ACC112 (cell line): ENCODE measurements around the gene BACE1-AS.

Experiments used
- H2AFZ ChIP-seq: fragments of 200-600 bp; sonication (generic); one replicate; pipeline ENCODE4 v1.6.0; 2017; ENCODE audit warnings: antibody characterized with exemption, low read length; ENCODE audit not compliant: unreplicated experiment
- H3K27ac ChIP-seq: fragments of 200-600 bp; sonication (generic); 2 replicates; pipeline ENCODE4 v1.5.1; 2014; ENCODE audit warnings: low read depth, mild to moderate bottlenecking, antibody characterized with exemption, low read length, moderate library complexity
- H3K27me3 ChIP-seq: fragments of 200-600 bp; sonication (generic); 2 replicates; pipeline ENCODE4 v1.6.1; 2014; ENCODE audit warnings: mild to moderate bottlenecking, antibody characterized with exemption, low read length, moderate library complexity, mixed read lengths; ENCODE audit not compliant: insufficient read depth
- H3K36me3 ChIP-seq: fragments of 200-600 bp; sonication (generic); 2 replicates; pipeline ENCODE4 v1.6.1; 2016; ENCODE audit warnings: mild to moderate bottlenecking, antibody characterized with exemption, low read length, moderate library complexity, mixed read lengths; ENCODE audit not compliant: insufficient read depth
- H3K4me1 ChIP-seq: fragments of 200-600 bp; sonication (generic); one replicate; pipeline ENCODE4 v1.6.1; 2016; ENCODE audit warnings: low read length, mixed read lengths; ENCODE audit not compliant: insufficient read depth, unreplicated experiment, control insufficient read depth
- H3K4me3 ChIP-seq: fragments of 200-600 bp; sonication (generic); 2 replicates; pipeline ENCODE4 v1.5.1; 2014; ENCODE audit warnings: mild to moderate bottlenecking, low read depth, low read length
- H3K79me2 ChIP-seq: fragments of 200-600 bp; sonication (generic); one replicate; pipeline ENCODE4 v1.6.0; 2016; ENCODE audit warnings: low read length; ENCODE audit not compliant: control insufficient read depth, unreplicated experiment, insufficient read depth

BACE1-AS gene

DNA sequence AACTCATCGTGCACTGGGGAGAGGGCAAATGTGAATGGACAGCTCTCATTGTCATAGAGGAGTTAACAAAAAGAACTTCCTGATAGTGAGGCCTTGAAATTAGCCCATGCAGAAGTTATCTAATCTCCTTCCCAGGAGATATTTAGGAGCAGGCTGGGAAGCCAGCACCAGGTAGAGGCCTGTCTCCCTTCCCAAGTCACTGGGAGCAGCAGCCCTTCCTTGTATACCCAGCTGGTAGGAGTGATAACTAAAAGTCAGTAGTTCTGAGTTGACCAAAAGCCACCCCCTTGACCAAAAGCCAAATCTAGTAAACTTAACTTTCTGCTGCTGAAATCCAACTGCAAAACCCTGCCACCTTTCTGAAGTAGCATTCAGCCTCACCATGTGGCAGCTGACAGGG, 1.4 kb upstream of the BACE1-AS start:
- H3K27me3 ChIP-seq: no peaks in the 10 kb centered on the region
- no peak overlapping the region for H3K4me3 ChIP-seq
- peaks cover 23% of the 10 kb centered on the region; the same call in 1 of the 2 replicates for H3K36me3 ChIP-seq
- H3K79me2 ChIP-seq: no peaks in the 10 kb centered on the region
- no peak overlapping the region for H3K27ac ChIP-seq
- H3K4me1 ChIP-seq: no peaks in the 10 kb centered on the region
- H2AFZ ChIP-seq: no peak overlapping the region

DNA sequence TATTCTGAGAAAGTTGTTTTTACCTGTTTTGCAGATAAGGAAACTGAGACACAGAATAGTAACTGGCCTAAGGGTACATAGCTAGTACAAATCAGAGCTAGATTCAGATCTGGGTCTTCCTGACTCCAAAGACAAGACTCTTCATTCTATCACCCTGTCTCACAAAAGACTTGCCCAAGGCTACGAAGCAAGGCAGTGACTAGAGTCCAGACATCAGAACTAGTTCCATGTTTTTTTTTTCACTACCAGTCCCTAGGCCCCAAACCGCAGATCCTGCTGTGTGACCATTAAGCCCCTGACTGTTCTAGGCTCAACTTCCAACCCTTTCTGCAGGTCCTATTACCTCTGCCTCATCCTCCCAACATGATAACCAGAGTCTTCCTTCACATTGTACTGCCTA, 1.5 kb downstream of the BACE1-AS start:
- Histone ChIP-seq H3K27me3 (no peaks in the 10 kb centered on the region), H3K4me3 (no peak overlapping the region), H3K27ac (no peak overlapping the region), H2AFZ (no peak overlapping the region), H3K4me1 (no peaks in the 10 kb centered on the region), H3K79me2 (no peaks in the 10 kb centered on the region), H3K36me3 (peaks cover 23% of the 10 kb centered on the region; the same call in 1 of the 2 replicates)

DNA sequence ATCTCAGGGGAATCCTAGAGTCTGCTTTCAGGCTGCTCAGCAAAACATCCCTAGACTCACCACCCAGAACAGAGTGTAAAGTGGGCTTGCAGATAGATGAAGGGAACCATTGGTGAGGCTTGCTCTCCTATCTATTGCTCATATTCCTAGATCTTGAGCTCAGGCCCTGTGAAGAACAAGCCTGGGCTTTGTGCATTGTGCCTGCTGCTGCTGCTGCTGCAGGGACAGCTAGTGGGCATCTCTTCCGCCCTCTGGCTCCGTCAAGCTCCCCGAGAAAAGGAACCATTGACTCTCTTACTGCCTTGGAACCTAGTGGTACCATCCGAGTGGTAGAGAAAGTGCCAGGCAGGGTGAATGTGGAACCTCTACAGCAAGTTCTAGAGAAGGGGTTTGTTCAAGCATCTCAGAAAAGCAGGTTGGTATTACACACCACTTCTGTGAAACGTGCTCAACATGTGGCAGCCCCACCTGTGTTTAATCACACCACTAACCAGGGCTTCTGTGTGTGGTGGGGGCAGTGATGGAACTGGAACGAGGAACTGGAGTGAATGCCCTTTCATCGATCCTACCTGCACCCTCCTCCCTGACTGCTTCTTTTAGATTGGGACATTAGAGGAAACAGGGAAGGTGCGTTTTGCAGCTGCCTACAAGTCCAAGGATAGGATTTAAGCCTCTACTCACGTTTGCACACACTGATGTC, 4.4 kb downstream of the BACE1-AS start:
- H2AFZ ChIP-seq: no peak overlapping the region
- H3K4me1 ChIP-seq: no peaks in the 10 kb centered on the region
- no peak overlapping the region for H3K27ac ChIP-seq
- no peaks in the 10 kb centered on the region for H3K27me3 ChIP-seq
- H3K4me3 ChIP-seq: no peak overlapping the region
- no peaks in the 10 kb centered on the region for H3K79me2 ChIP-seq
- H3K36me3 ChIP-seq: peaks cover 7% of the 10 kb centered on the region; the same call in 1 of the 2 replicates

DNA sequence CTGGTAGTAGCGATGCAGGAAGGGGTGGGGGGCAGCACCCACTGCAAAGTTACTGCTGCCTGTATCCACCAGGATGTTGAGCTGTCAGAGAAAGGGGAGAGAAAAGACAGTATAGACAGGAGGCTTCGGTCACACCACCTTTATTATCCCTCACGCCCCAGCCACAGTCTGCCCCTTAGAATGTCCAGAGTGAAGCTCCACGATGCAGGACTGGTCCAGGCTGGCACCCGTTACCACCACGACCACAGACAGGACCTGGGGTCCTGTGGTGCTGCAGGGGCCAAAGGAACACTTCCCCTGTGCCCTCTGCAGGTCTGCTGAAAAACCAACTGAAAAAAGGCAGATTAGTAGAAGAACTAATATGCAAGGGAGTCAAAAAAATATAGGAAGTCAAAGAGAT, 5.7 kb downstream of the BACE1-AS start:
- Histone ChIP-seq H3K79me2 (no peaks in the 10 kb centered on the region), H3K4me1 (no peaks in the 10 kb centered on the region), H3K4me3 (no peak overlapping the region), H3K27me3 (no peaks in the 10 kb centered on the region), H3K36me3 (0 out of 2 replicates have a peak, but pooled peaks cover 2% of the 10 kb centered on the region), H3K27ac (no peak overlapping the region), H2AFZ (no peak overlapping the region)

DNA sequence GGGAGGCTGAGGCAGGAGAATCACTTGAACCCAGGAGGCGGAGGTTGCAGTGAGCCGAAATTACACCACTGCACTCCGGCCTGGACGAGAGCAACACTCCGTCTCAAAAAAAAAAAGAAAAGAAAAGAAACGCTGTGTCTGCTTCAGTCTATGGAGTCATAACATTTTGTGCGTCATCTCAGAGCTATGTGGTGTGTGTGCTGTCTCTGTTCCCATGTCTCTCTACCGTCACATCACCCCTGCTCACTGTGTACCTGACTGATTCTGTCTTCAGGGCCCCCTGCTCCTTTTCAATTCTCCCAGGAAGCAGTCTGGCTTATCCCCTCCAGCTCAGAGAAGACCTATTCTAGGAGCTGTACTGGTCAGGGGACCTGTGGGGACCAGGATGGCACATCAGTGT, 7.0 kb downstream of the BACE1-AS start:
- Histone ChIP-seq H3K27me3 (no peaks in the 10 kb centered on the region), H3K27ac (no peak overlapping the region), H2AFZ (no peak overlapping the region), H3K4me1 (no peaks in the 10 kb centered on the region), H3K36me3 (no peaks in the 10 kb centered on the region), H3K79me2 (no peaks in the 10 kb centered on the region), H3K4me3 (no peak overlapping the region)

DNA sequence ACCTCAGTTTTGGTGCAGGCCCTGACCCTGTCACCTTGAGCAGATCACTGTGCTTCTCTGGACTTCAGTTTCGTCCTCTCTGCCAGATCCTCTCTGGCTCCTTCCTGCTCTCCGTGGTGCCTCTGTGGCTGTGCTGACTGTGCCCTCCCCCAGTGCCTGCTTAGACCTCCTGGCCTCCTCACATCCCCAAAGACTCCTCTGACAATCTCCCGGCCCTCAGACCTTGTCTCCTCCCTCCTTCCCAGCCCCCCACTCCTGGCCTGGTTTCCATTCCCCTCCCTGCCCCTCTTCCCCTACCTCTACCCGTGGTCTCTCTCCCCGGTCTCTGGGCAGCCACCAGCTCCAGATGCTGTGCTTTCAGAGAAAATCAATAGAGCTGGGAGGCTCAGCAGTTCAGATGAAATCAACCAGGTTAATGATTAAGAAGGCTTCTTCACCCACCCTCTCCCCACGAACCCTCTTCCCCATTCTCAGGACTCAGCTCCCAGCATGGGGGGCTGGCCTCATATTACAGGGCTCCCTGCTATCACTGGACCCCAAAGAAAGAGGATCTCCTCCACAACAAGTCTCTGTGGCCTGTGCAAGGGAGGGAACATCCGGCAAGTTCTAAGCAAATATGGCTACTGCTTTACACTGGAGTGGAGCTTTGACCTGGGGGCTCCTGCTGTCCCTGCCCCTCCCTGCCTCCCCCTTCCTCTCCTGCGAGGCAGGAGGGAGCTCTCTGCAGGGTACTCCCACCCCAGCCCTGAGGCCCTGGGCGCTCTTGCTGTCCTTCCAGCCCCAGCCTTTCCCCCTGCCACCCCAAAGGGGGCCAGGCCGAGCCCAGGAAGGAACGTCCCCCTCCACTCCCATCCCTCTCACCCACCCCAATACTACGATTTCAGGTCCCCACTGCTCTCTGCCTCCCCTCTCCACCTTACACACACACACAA, 8.5 kb downstream of the BACE1-AS start:
- H3K79me2 ChIP-seq: no peaks in the 10 kb centered on the region
- no peaks in the 10 kb centered on the region for H3K36me3 ChIP-seq
- H2AFZ ChIP-seq: no peak overlapping the region
- H3K27ac ChIP-seq: no peak overlapping the region
- H3K4me1 ChIP-seq: no peaks in the 10 kb centered on the region
- H3K4me3 ChIP-seq: no peak overlapping the region
- H3K27me3 ChIP-seq: no peaks in the 10 kb centered on the region

DNA sequence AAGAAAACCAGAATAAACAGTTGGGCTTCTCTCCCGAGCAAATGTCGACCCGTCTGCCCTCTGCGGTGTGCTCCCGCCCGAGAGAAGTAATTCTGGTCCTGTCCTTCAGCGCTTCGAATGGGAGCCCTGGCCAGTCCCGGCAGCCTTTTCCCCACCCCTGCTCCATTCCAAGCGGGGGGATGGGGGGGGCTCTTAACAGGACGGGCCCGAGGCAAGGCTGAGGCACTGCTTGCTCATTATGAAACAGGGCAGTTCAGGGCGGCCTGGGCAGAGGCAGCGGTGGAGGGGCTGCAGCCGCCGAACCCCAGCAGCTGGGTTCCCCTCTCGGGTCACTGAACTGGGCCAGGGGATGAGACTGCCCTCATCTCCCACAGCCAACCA, 9.1 kb downstream of the BACE1-AS start:
- Histone ChIP-seq H3K4me3 (no peak overlapping the region), H3K27me3 (no peaks in the 10 kb centered on the region), H3K27ac (no peak overlapping the region), H3K79me2 (no peaks in the 10 kb centered on the region), H3K36me3 (no peaks in the 10 kb centered on the region), H3K4me1 (no peaks in the 10 kb centered on the region), H2AFZ (no peak overlapping the region)

DNA sequence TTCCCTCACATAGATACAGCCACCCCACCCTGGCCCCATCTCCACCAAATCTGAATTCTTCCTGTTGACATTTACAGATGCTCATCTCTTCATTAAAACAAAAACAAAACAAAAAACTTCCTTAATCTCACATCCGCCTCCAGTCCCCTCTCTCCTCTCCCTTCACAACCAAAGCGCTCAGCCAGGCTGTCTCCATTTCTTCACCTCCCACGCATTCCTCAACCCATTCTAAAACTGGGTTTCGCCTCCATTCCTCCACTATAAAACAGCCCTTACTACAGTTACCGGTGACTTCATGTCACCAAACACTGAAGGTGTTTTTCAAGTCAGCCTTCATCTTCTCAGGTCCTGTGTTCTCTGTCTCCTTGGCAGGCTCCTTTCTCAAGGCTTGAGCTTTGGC, 9.6 kb downstream of the BACE1-AS start:
- H3K27ac ChIP-seq: no peak overlapping the region
- H3K27me3 ChIP-seq: no peaks in the 10 kb centered on the region
- no peaks in the 10 kb centered on the region for H3K79me2 ChIP-seq
- no peaks in the 10 kb centered on the region for H3K4me1 ChIP-seq
- H3K36me3 ChIP-seq: no peaks in the 10 kb centered on the region
- no peak overlapping the region for H3K4me3 ChIP-seq
- H2AFZ ChIP-seq: no peak overlapping the region

DNA sequence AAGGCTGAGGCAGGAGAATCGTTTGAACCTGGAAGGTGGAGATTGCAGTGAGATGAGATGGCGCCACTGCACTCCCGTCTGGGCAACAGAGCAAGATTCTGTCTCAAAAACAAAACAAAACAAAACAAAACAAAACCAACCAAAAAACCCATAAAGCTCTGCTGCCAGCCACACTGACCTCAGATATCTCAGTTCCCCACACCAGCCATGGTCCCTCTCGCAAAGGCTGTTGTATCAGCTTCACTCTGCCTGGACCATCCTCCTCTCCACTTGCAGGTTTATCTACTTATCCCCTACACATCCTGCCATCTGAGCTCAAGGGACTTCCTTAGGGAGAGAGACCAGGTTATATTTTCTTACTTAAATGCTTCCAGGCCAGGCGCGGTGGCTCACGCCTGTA, 11.1 kb downstream of the BACE1-AS start:
- no peaks in the 10 kb centered on the region for H3K36me3 ChIP-seq
- no peaks in the 10 kb centered on the region for H3K4me1 ChIP-seq
- H2AFZ ChIP-seq: no peak overlapping the region
- no peaks in the 10 kb centered on the region for H3K79me2 ChIP-seq
- H3K4me3 ChIP-seq: no peak overlapping the region
- H3K27ac ChIP-seq: no peak overlapping the region
- H3K27me3 ChIP-seq: no peaks in the 10 kb centered on the region

DNA sequence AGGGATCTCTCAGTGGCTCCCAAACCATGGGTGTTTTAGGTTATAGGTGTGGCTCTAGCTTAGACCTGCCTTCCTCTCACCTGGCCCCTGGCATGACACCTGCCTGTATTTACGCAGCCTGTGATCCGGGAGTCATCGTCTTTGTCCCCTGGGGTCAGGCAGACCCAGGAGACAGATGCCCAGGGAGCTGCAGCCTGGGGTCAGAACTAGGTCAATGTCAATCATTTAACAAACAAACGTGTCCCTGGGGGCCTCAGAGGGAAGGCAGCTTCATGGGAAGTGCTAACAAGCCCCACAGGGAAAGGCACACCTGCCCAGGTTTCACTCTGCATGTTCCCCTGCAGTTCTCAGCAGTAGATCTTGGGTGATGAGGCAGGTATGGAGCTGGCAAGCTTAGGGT, 12.0 kb downstream of the BACE1-AS start:
- no peak overlapping the region for H3K27ac ChIP-seq
- H3K27me3 ChIP-seq: no peaks in the 10 kb centered on the region
- no peaks in the 10 kb centered on the region for H3K36me3 ChIP-seq
- H3K79me2 ChIP-seq: no peaks in the 10 kb centered on the region
- no peak overlapping the region for H3K4me3 ChIP-seq
- H2AFZ ChIP-seq: no peak overlapping the region
- no peaks in the 10 kb centered on the region for H3K4me1 ChIP-seq
